Left cardiac atrium (tissue), 2 donors: ENCODE results near the gene LIPJ. TPM values are rescaled to one million over a fixed set of nuclear protein-coding genes. Genes with fewer than 3 reads are reported as not detected.

Source experiments
- total RNA-seq, 2 donors: library from RNA; stranded (reverse); fragmentation: NEBNext Ultra II Directional; extraction: Animal tissue kit (Norgen Biotek cat#: 25700); gene quantifications; one replicate each; pipeline ENCODE4 v1.2.1, GENCODE V29; 2021
- donor health status: DM: no; HTN: yes; CAD: no; lungs with severe emphysema.
- donor health status: DM: yes; HTN: yes; CAD: no.

LIPJ gene
- total RNA-seq, 2 donors from 2014 or later = not detected

Other genes with a start within 250 kb of the LIPJ start
- gene RNLS, start 3.4 kb upstream of the LIPJ start, total RNA-seq = 10 to 100 TPM; 10.0 to 13.6 TPM
- gene LIPF, start 77.7 kb downstream of the LIPJ start, total RNA-seq = not detected
- not detected for gene LIPK, start 119.5 kb downstream of the LIPJ start, total RNA-seq
- not detected for gene LIPN, start 173.3 kb downstream of the LIPJ start, total RNA-seq
- gene LIPM, start 216.0 kb downstream of the LIPJ start, total RNA-seq = under 1 TPM in 1 of 2 donors, not detected in 1; 0.18 TPM